PFSK-1 (cell line): ENCODE results near the gene CHAF1B.

Experiments
- SIN3A ChIP-seq: IDR thresholded peaks from 2 replicates; pipeline ENCODE4 v1.6.1; 2012; ENCODE audit warnings: mild to moderate bottlenecking, low read length, moderate library complexity, borderline replicate concordance; ENCODE audit not compliant: insufficient read depth
- TAF1 ChIP-seq: IDR thresholded peaks from 2 replicates; pipeline ENCODE4 v1.6.1; 2012; ENCODE audit warnings: low read length, control low read depth, borderline replicate concordance; ENCODE audit not compliant: insufficient read depth
- TF ChIP-seq, protein P1 (sequence below), 2 experiments: IDR thresholded peaks; 2 replicates each; pipeline versions ENCODE4 v1.6.1 to v1.8.0; 2011 to 2012; ENCODE audit warnings: low read depth in 2 of 2, low read length in 2 of 2, control low read depth in 1 of 2, inconsistent platforms in 1 of 2, mild to moderate bottlenecking in 1 of 2, moderate library complexity in 1 of 2; ENCODE audit not compliant: insufficient read depth in 1 of 2

DNA sequence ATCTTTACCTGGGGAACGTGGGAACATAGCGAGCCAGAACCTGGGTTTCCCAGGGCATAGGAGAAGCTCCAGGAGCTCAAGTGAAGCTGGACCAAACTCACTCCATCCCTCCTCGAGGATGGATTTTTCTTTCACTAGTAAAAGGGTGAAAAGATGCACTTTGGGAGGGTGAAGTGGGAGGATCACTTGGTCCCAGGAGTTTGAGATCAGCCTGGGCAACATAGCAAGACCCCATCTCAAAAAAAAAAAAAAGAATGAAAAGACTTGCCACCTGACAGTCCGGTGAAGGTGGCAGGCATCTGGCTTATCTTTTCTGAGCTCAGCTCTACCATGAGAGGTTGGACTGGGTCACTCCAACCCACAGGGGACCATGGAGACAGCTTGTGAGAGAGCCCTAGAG, 42.3 kb downstream of the CHAF1B start:
- TF ChIP-seq TAF1 (no peak), SIN3A (no peak)
- TF ChIP-seq, protein P1, sequence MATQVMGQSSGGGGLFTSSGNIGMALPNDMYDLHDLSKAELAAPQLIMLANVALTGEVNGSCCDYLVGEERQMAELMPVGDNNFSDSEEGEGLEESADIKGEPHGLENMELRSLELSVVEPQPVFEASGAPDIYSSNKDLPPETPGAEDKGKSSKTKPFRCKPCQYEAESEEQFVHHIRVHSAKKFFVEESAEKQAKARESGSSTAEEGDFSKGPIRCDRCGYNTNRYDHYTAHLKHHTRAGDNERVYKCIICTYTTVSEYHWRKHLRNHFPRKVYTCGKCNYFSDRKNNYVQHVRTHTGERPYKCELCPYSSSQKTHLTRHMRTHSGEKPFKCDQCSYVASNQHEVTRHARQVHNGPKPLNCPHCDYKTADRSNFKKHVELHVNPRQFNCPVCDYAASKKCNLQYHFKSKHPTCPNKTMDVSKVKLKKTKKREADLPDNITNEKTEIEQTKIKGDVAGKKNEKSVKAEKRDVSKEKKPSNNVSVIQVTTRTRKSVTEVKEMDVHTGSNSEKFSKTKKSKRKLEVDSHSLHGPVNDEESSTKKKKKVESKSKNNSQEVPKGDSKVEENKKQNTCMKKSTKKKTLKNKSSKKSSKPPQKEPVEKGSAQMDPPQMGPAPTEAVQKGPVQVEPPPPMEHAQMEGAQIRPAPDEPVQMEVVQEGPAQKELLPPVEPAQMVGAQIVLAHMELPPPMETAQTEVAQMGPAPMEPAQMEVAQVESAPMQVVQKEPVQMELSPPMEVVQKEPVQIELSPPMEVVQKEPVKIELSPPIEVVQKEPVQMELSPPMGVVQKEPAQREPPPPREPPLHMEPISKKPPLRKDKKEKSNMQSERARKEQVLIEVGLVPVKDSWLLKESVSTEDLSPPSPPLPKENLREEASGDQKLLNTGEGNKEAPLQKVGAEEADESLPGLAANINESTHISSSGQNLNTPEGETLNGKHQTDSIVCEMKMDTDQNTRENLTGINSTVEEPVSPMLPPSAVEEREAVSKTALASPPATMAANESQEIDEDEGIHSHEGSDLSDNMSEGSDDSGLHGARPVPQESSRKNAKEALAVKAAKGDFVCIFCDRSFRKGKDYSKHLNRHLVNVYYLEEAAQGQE (IDR thresholded peaks at IDR 0.05; ENCODE audit: insufficient read depth in 1 of 2, low read depth in 2 of 2, low read length in 2 of 2), result no peak
